Activated CD8-positive, alpha-beta memory T cell treated with anti-CD3 and anti-CD28 coated beads for 4 hours (primary cell): ENCODE measurements around the gene RAB11FIP4.
A peak's percentile ranks its signal among the peaks of the same experiment; 100 is the strongest.

Source experiments
- DNase-seq, 2 donors: peaks; one replicate each; pipeline ENCODE4 v3.0.0-alpha.2; 2020; ENCODE audit warnings: low read depth in 2 of 2

RAB11FIP4 gene

DNA sequence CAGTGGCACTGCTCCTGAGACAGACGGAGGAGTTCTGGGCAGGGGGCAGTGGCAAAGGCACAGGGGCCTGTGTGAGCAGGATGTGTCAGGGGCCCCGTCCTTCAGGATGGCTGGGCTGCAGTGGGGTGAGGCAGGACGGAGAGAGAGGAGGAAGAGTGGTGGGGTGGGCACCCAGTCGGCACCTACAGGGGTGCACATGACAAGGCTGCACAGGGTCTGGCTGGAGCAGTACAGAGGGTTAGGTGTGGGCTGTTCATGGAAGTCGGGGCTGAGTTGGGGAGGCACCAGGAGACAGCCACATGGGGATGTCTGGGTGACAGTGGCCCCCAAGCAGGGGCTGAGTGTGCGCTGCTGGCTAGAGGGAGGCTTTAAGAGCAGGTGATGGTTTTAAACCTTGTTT lies 106.0 kb downstream of the RAB11FIP4 start:
- no peak for DNase-seq

GRCh38 chr17:31497994-31498826 lies 106.7 kb downstream of the RAB11FIP4 start:
- no peak for DNase-seq

DNA sequence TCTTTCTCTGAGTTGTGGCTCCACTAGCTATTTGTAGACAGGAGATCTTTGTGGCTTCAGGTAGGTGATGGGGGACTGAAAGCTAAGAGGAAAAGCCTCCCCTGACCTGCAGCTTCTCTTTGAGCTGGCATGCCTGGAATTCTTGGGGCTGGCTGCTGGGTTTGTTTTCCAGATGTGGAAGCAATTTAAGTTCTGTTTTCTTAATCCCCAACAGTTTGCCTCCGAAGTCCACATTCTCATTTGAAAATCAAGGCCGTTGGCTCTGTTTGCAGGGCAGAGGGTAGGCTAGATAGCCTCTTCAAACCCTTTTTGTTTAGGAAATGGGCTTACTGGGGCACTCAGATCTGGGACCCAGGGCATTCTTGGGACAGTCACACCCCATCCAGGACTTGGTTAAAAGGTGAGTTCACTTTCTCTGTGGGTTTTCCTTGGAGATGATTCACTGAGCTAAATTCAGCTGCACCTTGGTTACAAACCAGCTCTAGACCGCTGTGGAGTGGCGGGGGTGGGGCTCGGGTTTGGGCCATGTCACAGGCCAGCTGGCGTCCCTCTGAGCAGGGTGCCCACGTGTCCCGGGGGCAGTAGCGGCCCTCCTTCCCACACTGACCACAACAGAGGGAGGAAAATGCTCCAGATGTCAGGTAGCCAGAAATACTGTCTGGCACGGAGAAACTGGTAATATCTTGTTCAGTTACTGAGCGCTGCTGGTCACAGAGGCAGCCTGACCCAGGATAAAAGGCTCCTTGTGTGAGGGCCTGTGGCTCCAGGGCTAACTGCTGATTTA lies 108.5 kb downstream of the RAB11FIP4 start:
- no peak for DNase-seq

DNA sequence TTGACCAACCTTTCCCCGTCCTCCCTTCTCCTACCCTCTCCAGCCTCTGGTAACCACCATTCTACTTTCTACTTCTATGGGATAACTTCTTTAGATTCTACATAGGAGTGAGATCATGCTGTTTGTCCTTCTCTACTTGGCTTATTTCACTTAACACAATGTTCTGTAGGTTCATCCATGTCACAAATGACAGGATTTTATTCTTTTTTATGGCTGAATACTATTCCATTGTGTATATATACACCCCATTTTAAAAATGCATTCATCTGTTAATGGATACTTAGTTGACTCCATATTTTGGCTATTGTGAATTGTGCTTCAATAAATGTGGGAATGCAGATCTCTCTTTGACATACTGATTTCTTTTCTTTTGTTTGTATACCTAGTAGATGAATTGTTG lies 115.0 kb downstream of the RAB11FIP4 start:
- DNase-seq: no peak

DNA sequence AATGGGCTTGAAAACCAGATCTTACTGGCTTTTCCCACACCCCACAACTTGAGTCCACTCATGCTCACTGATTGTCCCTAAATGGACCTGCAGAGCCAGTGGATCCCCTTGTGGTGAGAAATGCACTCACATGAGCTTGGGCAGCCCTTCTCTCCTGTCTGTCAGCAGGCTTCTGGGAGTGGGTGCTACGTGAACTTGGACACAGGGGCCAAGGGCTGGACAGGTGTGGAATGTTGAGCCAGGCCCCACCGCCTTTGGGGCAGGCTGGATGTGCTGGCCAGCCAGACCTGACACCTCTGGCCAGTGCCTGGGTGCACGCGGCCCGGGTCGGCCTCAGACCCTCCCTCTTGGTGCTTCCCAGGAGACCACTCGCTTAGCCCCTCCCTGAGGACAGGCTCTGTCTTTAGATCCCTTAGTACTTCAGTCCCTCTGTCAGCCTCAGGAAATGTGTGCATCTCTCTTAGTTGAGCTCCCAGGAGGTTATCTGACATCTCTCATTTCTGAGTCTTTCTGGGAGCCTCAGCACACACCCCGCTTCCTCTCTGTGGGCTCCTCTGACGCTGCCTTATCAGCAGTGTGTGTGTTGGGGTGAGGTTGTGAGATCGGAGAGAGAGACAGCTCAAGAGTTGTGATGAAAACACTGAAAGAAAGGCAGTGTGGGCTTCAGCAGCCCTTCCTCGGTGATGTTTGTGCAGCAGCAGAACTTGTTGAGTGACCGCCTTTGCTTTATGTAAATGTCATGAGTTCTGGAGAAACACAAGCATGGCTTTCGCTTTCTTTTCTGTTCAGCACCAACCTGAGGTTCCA lies 117.0 kb downstream of the RAB11FIP4 start:
- DNase-seq: peak; percentile 37 to 49

DNA sequence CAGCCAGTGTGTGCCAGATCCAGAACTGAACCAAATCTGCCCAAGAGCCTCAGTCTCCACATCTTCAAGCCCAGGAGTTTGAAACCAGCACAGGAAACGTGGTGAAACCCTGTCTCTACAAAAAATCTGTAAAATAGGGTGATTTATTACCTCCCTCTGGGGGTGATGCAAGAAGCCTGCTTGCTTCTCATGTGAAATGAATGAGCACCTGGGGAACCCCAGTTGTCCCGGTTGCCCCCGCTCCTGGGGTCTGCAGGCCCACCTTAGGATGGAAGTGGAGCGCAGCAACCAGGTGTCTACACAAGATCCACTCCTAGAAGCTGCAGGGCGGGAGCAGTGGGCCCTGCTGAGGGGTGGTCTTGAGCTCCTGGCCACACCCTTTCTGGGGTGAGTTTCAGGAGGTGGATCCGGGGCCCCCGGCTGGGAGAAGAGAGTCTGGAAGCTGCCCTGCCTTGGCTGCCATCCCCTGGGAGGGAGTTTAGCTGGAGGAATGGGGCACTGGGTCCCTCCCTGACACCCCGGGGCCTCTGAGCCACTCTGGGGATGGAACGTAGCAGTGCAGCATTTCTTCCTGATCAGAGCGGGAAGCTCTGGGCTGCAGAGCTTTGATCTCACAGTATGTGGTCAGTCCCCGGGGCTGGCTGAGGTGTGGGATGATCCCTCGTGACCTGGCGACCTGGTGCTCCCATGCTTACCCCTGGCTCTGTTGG lies 117.8 kb downstream of the RAB11FIP4 start:
- DNase-seq: no peak

DNA sequence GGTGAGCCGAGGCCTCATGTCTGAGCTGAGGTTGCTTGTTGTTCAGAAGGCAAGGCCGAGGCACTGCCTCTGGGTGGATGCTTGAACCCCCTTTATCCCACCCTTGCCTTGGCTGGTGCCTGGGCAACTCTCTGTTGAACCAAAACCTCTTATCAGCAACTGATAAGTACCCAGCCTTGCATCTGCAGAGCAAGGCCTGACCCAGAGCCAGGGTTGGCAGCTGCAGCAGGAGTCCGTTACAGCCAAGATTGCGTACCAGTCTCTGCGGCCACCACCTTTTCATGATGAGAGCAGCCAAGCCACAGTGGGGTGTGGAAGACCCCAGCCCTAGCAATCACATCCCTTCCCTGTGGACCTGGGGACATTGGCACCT lies 118.3 kb downstream of the RAB11FIP4 start:
- DNase-seq: no peak

- no peak for DNase-seq
Measured at GRCh38 chr17:31510308-31511194, 119.1 kb downstream of the RAB11FIP4 start.

DNA sequence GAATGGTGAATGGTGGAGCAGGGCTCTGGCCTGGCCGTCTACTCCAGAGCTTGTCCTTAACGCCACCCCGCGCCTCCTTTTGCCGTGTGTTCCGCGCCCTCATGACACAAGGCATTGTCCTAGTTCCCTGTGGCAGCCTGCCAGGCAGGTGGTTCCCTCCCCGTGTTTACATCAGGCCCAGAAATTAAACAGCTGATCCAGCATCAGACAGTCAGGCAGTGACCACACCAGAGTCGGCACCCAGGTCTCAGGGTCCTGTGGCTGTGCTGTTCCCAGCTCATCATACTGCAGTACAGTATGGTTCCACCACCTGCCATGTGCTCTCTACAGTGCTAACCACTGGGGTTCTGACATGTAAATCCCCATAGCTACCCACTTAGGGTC lies 119.7 kb downstream of the RAB11FIP4 start:
- DNase-seq: no peak

DNA sequence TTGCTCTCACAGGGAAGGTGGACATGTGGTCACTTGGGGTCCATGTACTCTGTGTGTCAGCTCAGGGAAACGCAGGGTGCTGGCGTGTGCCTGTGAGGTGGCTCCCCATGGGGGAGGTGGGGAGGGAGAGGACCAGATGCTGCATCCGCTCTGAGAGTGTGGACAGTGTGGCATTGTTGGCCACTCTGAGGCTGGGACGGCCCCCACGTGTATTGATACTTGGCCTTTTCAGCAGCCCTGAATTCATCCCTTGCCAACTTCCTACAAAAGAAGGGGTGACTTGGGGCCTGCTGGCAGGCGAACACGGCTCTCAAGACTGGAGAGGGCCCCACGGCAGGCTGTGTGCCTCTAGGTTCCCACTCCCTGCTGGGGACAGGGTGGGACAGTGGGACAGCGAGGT lies 120.1 kb downstream of the RAB11FIP4 start:
- DNase-seq: no peak

- DNase-seq: no peak
Measured at GRCh38 chr17:31512104-31512740, 120.7 kb downstream of the RAB11FIP4 start.

DNA sequence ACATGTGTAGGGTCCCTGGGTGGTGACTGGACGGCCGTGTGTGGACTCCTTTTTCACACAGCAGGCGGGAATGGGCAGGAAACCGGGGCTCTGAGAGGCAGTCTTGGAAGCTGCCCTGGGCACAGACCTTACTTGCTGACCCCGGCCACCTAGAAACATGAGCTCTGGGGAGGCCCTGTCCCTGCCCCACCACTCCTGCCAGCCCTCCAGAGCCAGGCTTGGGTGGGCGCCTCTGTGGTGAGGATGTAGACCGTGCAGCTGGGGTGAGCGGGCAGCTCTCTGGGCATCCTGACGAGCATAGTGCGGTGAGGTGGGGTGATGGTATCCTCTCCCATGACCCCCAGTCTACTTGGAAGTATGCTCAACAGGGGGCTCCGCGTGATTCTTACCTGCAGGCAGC lies 121.3 kb downstream of the RAB11FIP4 start:
- no peak for DNase-seq

- no peak for DNase-seq
Measured at GRCh38 chr17:31513731-31514427, 122.4 kb downstream of the RAB11FIP4 start.

GRCh38 chr17:31515267-31515666 lies 123.8 kb downstream of the RAB11FIP4 start:
- no peak for DNase-seq

- DNase-seq: no peak
Measured at GRCh38 chr17:31517524-31517923, 126.0 kb downstream of the RAB11FIP4 start.

DNA sequence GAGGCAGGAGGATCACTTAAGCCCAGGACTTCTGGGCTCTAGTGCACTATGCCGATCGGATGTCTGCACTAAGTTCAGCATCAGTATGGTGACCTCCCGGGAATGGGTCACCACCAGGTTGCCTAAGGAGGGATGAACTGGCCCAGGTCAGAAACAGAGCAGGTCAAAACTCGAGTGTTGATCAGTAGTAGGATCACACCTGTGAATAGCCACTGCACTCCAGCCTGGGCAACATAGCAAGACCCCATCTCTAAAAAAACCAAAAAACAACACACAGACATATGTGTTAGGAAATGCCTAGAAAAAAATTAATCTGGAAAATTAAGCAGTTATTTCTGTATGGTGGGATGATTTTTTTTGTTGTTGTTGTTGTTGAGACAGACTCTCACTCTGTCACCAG lies 127.0 kb downstream of the RAB11FIP4 start:
- no peak for DNase-seq

DNA sequence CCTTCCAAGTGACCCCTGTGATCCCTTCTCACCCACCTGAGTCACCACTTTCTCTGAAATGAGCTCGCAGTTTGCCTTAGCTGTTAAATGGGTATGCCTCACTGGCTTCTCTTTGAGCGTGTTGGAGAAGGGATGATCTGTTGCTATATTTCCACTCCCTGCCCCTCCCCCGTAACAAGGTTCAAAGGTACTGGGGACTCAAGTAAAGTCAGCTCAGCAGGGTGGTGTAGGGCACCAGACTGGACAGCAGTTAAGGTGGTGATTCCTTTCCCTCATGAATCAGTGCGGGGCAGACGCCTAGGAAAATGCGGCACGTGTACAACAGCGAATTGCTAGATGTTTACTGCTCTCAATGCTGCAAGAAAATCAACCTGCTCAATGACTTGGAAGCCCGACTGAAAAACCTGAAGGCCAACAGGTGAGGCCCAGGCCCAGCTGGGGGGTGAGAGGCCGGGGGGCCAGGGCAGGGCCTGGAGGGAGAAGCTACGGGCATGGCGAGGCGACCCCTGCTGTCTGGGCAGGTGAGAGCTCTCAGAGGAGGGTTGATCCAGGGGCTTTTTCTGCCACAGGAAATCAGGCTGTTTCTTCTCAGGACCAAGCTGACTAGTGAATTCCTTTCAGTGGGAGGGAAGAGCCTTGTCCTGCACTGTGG lies 130.3 kb downstream of the RAB11FIP4 start:
- no peak for DNase-seq

DNA sequence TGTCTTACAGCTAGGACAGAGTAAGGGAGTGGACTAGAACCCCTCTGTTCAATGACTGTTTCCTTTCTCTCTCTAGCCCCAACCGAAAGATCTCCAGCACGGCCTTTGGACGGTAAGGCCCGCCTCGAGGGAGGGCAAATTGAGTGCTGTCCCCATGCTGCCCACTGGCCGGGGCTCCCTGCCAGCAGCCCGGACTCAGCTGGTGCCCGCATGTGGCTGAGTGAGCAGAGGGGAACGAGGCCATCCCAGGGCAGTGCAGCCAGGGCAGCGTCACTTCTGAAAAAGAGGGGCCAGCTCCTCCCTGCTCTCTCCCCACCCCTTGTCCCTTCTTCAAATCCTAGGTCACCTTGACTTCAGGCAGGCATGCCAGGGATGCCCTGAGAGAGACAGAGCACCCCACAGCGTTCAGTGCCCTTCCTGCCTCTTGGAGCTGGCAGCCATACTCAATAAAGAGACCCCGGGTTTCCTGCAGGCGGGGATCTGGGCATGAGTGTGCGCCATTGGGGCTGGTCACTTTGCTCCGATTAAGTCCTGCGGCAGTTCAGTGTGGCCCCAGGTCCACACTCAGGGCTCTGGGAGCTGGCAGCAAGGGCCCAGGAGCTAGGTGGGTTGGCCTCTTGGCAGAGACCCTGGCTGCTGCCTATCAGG lies 130.9 kb downstream of the RAB11FIP4 start:
- DNase-seq: no peak
